ENCODE measurements around the gene GYPA. TPM values are rescaled to one million over a fixed set of nuclear protein-coding genes. Genes with fewer than 3 reads are reported as not detected.
"Not testable (repeated sequence)": the region's sequence is repeated elsewhere in the genome, so short reads cannot be mapped to it uniquely, and the experiment has no call there.

GYPA gene
- polyA plus RNA-seq, 1 experiment, result not detected

DNA sequence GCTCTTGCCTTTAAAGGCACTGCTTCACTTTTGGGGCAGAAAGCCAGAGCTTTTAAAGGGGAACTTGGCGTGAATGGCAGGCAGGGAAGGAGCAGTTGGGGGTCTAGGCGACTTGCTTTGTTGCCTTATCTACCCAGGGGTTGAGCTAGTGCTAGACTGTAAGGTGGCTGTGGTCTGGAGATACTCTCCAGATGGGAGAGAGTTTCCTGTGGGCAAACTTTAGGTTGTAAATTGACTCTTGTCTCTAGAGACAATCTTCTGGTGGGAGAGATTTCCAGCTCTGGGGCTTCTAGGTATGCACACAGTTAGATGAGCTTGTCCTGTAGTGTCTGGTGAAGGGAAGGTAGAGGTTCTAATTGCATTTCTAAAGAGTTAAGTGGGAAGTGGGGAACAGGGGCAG, 61.8 kb downstream of the GYPA start:
- H3K27ac ChIP-seq (ENCODE audit: low read depth, low read length); H3K4me3 ChIP-seq (ENCODE audit: low read depth, low read length); H3K27me3 ChIP-seq (ENCODE audit: control insufficient read depth, insufficient read depth, low read length); H3K9me3 ChIP-seq (ENCODE audit: control insufficient read depth, insufficient read depth, low read length); DNase-seq (ENCODE audit: low read depth, low spot score); POLR2A ChIA-PET; CTCF ChIA-PET: not testable (repeated sequence)

DNA sequence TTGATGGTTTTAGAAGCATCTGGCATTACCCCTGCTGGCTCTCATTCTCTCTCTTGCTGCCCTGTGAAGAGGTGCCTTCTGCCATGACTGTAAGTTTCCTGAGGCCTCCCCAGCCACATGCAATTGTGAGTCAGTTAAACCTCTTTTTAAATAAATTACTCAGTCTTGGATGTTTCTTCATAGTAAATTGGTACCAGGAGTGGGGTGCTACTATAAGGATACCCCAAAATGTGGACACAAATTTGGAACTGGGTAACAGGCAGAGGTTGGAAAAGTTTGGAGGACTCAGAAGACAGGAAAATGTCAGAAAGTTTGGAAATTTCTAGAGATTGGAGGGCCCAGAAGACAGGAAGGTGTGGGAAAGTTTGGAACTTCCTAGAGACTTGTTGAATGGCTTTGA, 79.0 kb downstream of the GYPA start:
- CTCF ChIA-PET, result not testable (repeated sequence)

DNA sequence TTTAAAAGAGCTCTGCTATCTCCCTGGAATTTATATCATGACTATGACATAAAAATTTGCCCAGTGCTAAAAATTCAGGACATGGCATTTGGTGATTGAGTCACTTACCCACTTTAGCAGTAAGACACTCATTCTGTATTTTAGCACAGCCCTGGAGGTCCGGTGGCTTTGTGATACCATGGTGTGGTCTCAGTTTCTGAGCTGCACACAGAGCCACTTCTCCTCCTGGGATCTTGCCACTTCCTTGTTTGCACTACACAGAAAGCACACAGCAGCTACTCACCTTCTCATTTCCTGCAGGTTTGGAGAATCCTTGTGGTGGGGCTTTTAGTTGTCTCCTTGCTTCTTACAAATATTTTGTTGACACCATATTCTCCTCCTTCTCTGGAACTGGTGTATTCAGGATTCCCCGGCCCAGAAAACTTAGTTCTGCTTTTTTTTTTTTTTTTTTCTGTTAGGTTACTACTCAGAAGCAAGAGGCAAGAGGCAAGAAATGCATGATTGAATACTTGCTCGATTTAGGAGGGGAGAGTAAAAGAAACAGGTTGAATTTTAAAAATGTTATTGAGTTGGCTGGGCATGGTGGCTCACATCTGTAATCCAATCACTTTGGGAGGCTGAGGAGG, 80.2 kb downstream of the GYPA start:
- POLR2A ChIA-PET, CTCF ChIA-PET: not testable (repeated sequence)

More for the DNA sequence above, 79.0 kb downstream of the GYPA start:
- H3K27me3 ChIP-seq (ENCODE audit: control insufficient read depth, insufficient read depth, low read length); H3K4me3 ChIP-seq (ENCODE audit: low read depth, low read length); H3K9me3 ChIP-seq (ENCODE audit: control insufficient read depth, insufficient read depth, low read length); H3K27ac ChIP-seq (ENCODE audit: low read depth, low read length); POLR2A ChIA-PET; DNase-seq (ENCODE audit: low read depth, low spot score): not testable (repeated sequence)

More for the DNA sequence above, 80.2 kb downstream of the GYPA start:
- not testable (repeated sequence) for H3K9me3 ChIP-seq (ENCODE audit: control insufficient read depth, insufficient read depth, low read length); H3K4me3 ChIP-seq (ENCODE audit: low read depth, low read length); H3K27me3 ChIP-seq (ENCODE audit: control insufficient read depth, insufficient read depth, low read length); DNase-seq (ENCODE audit: low read depth, low spot score); H3K27ac ChIP-seq (ENCODE audit: low read depth, low read length)

Other genes with a start within 250 kb of the GYPA start
- 1.6 TPM in 2 replicates for gene GYPE, start 235.2 kb downstream of the GYPA start, polyA plus RNA-seq (2011; rRNA removed)
- gene GYPB, start 121.3 kb downstream of the GYPA start, polyA plus RNA-seq (2011; rRNA removed), result not detected in 2 replicates